ENCODE results near the gene RILPL1. TPM values are rescaled to one million over a fixed set of nuclear protein-coding genes. Genes with fewer than 3 reads are reported as not detected.

RILPL1 gene
- total and polyA plus RNA-seq, 2 experiments from 2014 or later: 2.9 to 29.8 TPM

- Histone ChIP-seq H3K27me3 (replicated peaks; ENCODE audit: insufficient read depth) (no peaks in the 10 kb centered on the region), H3K9me2 (ENCODE audit: insufficient read depth) (no peaks in the 10 kb centered on the region), H4K20me1 (ENCODE audit: insufficient read depth) (no peaks in the 10 kb centered on the region), H3K9me3 (ENCODE audit: low read depth) (no peaks in the 10 kb centered on the region), H3K4me1 (ENCODE audit: insufficient read depth) (no peaks in the 10 kb centered on the region), H3K36me3 (ENCODE audit: low read depth) (no peaks in the 10 kb centered on the region), H3K79me2 (ENCODE audit: insufficient read depth) (no peaks in the 10 kb centered on the region), H3F3A (ENCODE audit: insufficient read depth) (no peaks in the 10 kb centered on the region), H3K9ac (no peak overlapping the region), H3K4me2 (ENCODE audit: unreplicated experiment) (no peak overlapping the region), H3K27ac (no peak overlapping the region), H2AFZ (no peak overlapping the region), H3K4me3 (no peak overlapping the region)
- in situ Hi-C loops (cut with MboI): no loop called here
- 88 to 89% methylated on average over 20 of the region's 20 CpGs for WGBS, 2 experiments (ENCODE audit: low coverage in 1 of 2, low lambda C conversion rate in 2 of 2, missing lambda C conversion rate in 2 of 2)
- DNase-seq: no peak
- TF ChIP-seq EZH2 (IDR thresholded peaks at IDR 0.05; ENCODE audit: insufficient read depth, poor library complexity, severe bottlenecking) (no peak), EZH2phosphoT487 (IDR thresholded peaks at IDR 0.05; ENCODE audit: insufficient read depth, low read depth) (no peak)
Measured at GRCh38 chr12:123488539-123489230, 44.8 kb downstream of the RILPL1 start.

DNA sequence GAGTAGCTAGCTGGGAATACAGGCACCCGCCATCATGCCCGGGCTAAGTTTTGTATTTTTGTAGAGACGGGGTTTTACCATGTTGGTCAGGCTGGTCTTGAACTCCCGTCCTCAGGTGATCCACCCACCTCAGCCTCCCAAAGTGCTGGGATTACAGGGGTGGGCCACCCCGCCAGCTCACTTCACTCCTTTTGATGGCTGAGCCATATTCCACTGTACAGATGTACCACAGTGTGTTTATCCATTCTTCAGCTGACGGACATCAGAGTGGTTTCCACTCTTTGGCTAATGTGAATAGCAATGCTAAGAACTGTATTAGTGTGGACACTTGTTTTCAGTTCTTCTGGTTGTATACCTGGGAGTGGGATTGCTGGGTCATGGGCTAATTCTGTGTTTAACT lies 46.1 kb downstream of the RILPL1 start:
- in situ Hi-C loops (cut with MboI): no loop called here
- no peaks in the 10 kb centered on the region for H3K27me3 ChIP-seq (replicated peaks; ENCODE audit: insufficient read depth)
- no peak overlapping the region for H3K4me2 ChIP-seq (ENCODE audit: unreplicated experiment)
- H3K36me3 ChIP-seq (ENCODE audit: low read depth): no peaks in the 10 kb centered on the region
- no peaks in the 10 kb centered on the region for H3F3A ChIP-seq (ENCODE audit: insufficient read depth)
- H3K79me2 ChIP-seq (ENCODE audit: insufficient read depth): no peaks in the 10 kb centered on the region
- 93 to 99% methylated on average over 6 of the region's 6 CpGs for WGBS, 2 experiments (ENCODE audit: low coverage in 1 of 2, low lambda C conversion rate in 2 of 2, missing lambda C conversion rate in 2 of 2)
- no peak for DNase-seq
- H3K9me2 ChIP-seq (ENCODE audit: insufficient read depth): no peaks in the 10 kb centered on the region
- H2AFZ ChIP-seq: no peak overlapping the region
- no peaks in the 10 kb centered on the region for H3K9me3 ChIP-seq (ENCODE audit: low read depth)
- no peak overlapping the region for H3K27ac ChIP-seq
- no peaks in the 10 kb centered on the region for H3K4me1 ChIP-seq (ENCODE audit: insufficient read depth)
- no peak for TF ChIP-seq EZH2 (IDR thresholded peaks at IDR 0.05; ENCODE audit: insufficient read depth, poor library complexity, severe bottlenecking)
- no peak for TF ChIP-seq EZH2phosphoT487 (IDR thresholded peaks at IDR 0.05; ENCODE audit: insufficient read depth, low read depth)
- no peak overlapping the region for H3K9ac ChIP-seq
- no peak overlapping the region for H3K4me3 ChIP-seq
- H4K20me1 ChIP-seq (ENCODE audit: insufficient read depth): no peaks in the 10 kb centered on the region

- Histone ChIP-seq H3K27ac (no peak overlapping the region), H3F3A (ENCODE audit: insufficient read depth) (no peaks in the 10 kb centered on the region), H3K79me2 (ENCODE audit: insufficient read depth) (no peaks in the 10 kb centered on the region), H3K9ac (no peak overlapping the region), H3K27me3 (replicated peaks; ENCODE audit: insufficient read depth) (no peaks in the 10 kb centered on the region), H3K9me2 (ENCODE audit: insufficient read depth) (no peaks in the 10 kb centered on the region), H3K9me3 (ENCODE audit: low read depth) (no peaks in the 10 kb centered on the region), H3K4me1 (ENCODE audit: insufficient read depth) (no peaks in the 10 kb centered on the region), H3K4me3 (no peak overlapping the region), H4K20me1 (ENCODE audit: insufficient read depth) (no peaks in the 10 kb centered on the region), H2AFZ (no peak overlapping the region), H3K4me2 (ENCODE audit: unreplicated experiment) (no peak overlapping the region), H3K36me3 (ENCODE audit: low read depth) (no peaks in the 10 kb centered on the region)
- WGBS, 2 experiments (ENCODE audit: low coverage in 1 of 2, low lambda C conversion rate in 2 of 2, missing lambda C conversion rate in 2 of 2): 77 to 88% methylated on average over 14 of the region's 14 CpGs
- no peak for DNase-seq
- in situ Hi-C loops (cut with MboI): no loop called here
- TF ChIP-seq EZH2 (IDR thresholded peaks at IDR 0.05; ENCODE audit: insufficient read depth, poor library complexity, severe bottlenecking) (no peak), EZH2phosphoT487 (IDR thresholded peaks at IDR 0.05; ENCODE audit: insufficient read depth, low read depth) (no peak)
Measured at GRCh38 chr12:123485756-123486155, 47.8 kb downstream of the RILPL1 start.

- no peak for DNase-seq
- WGBS, 2 experiments (ENCODE audit: low coverage in 1 of 2, low lambda C conversion rate in 2 of 2, missing lambda C conversion rate in 2 of 2): 77 to 83% methylated on average over 11 to 18 of the region's 18 CpGs
- no peaks in the 10 kb centered on the region for H3K9me3 ChIP-seq (ENCODE audit: low read depth)
- no peaks in the 10 kb centered on the region for H3K36me3 ChIP-seq (ENCODE audit: low read depth)
- no peak overlapping the region for H3K4me2 ChIP-seq (ENCODE audit: unreplicated experiment)
- in situ Hi-C loops (cut with MboI): no loop called here
- H3F3A ChIP-seq (ENCODE audit: insufficient read depth): no peaks in the 10 kb centered on the region
- no peak overlapping the region for H3K27ac ChIP-seq
- H3K9ac ChIP-seq: no peak overlapping the region
- no peaks in the 10 kb centered on the region for H4K20me1 ChIP-seq (ENCODE audit: insufficient read depth)
- no peak overlapping the region for H2AFZ ChIP-seq
- no peak overlapping the region for H3K4me3 ChIP-seq
- no peaks in the 10 kb centered on the region for H3K4me1 ChIP-seq (ENCODE audit: insufficient read depth)
- H3K9me2 ChIP-seq (ENCODE audit: insufficient read depth): no peaks in the 10 kb centered on the region
- H3K79me2 ChIP-seq (ENCODE audit: insufficient read depth): no peaks in the 10 kb centered on the region
- TF ChIP-seq EZH2phosphoT487 (IDR thresholded peaks at IDR 0.05; ENCODE audit: insufficient read depth, low read depth): no peak
- TF ChIP-seq EZH2 (IDR thresholded peaks at IDR 0.05; ENCODE audit: insufficient read depth, poor library complexity, severe bottlenecking): no peak
- H3K27me3 ChIP-seq (replicated peaks; ENCODE audit: insufficient read depth): no peaks in the 10 kb centered on the region
Measured at GRCh38 chr12:123483602-123484248, 49.8 kb downstream of the RILPL1 start.

Measured in GM23248 (cell line).